CD4-positive, alpha-beta T cell treated with Interleukin-12 subunit alpha and Interleukin-12 subunit beta, for 1 hour (primary cell): Measurements from ENCODE around the gene BMPER.
"Not testable (repeated sequence)": the region's sequence is repeated elsewhere in the genome, so short reads cannot be mapped to it uniquely, and the experiment has no call there.

Source experiments
- DNase-seq: peaks from one replicate; pipeline ENCODE4 v3.0.0-alpha.2; 2020

Gene BMPER

DNA sequence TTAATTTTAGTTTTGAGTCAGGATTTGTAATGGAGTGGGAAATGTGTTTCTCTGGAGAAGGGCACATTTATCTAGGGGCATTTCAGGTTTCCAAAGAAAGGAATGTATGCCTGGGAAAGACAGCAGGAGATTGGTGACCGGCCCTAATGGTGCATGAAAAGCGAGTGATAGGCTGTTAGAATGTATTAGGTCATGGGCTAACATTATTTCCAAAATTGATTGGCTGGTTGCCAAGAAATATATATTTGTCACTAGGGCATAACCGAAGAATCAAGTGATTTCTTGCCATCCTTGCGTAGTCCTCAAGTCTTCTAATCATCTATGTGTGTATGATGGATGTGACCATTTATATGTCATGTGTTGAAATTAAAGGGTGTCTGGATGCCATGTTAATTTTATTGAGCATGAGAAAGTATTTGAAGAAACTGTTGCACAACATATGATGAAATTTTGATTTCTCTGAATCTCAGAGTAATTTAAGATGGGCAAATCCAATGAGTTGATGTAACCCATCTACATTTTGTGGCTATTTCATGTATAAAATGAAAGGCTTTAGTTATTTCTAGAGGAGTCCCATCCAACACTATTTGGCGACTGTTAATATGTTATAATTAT is 248.4 kb downstream of the BMPER start:
- DNase-seq: no peak

DNA sequence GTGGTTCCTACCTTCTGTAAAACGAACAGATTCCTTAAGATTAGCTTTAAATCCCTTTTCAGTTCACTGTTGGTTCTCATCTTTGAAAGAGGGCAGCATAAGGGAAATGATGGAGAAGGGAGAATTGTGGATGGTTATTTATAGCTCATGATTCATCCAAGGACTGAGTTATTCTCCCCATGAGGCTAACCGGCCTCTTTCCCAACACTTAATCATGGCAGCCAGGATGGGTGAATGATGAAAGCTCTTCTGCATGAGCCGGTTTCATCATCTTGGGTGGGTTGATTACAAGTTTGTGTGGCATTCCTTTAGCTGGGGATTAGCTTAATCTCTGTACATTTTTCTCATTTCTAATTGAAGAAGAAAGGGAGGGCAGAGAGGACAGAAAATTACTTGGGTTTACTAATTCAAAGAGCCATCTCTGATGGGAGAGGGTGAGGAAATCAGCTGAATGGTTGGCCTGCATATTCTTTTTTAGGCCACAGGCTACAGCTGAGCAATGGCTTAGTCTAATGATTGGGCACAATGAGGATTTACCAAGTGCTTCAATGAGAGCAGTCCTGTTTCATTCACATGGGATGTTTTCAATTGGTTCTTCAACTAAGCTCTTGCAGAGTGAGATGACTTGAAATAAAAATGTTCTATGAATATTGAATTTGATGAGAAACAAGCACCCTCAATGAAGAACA is 250.0 kb downstream of the BMPER start:
- DNase-seq: no peak

DNA sequence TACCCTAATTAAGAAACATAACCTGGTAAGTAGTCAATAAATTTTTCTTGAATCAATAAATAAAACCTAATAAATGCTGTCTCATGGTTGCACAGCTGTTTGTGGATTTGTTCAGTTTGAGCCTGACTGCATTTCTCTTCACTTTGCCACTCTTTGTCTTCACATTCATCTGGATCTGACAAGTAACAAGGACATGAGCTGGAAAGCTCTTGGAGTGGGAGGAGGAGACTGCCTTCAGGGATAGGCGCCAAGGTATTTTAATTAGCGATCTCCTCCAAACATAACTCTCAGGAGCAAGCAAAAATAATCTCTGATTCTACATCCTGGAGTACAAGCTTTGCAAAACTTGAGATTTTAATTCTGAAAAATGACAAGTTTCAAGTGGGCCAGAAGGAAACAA is 251.0 kb downstream of the BMPER start:
- DNase-seq: no peak

DNA sequence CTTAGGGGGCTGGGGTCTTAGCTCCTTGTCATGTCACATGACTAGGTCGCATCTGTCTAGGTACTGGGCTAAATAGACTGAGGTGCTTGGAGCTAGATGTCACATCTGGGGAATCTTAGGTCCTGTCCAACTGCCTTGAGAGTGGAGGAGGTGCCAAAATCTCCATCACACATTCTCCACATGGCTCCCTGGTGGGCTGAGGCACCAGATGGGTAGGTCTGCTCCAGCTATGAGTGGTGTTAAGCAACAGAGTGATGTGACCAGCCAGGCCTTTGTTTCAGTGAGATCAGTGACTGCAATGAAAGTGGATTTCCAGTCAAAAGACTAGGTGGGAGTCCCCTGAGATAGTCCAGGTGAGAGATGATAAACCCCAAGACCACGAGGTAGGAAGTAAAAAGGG is 251.8 kb downstream of the BMPER start:
- DNase-seq: no peak

DNA sequence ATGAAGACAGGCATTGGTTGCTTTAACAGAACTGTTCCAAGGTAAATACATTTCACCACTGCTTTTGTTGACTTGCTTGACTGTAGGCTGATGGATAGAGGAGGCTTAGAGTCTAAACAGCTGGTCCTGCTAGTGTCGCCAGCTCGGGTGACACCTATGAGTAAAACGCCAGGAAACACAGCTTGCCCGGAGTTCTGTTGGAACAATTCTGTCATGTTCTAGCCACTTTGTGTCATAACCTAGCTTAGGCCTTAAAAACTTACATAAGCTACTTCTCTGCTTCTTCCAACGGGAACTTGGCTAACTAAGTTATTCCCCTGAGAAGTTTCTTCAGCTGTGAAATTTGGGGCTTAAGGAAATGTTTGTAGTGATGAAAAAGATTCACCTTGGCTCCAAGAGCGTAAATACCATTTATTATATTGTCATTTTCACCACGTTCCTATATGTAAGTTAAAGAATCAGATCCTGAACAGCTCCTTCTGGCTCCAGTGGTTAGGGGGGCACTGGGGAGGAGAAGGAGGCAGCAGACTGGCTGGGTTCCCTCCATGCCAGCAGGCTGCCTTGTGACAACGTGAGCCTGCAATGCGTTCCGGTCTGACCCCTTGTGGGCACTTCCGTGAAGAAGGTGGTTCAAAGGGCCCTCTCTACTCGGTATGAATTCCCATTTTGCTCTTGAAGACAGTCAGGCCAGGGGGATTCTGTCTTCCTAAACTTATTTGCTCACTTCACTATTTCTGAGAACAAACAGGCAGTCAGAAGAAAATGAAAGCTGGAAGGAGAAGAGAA is 253.2 kb downstream of the BMPER start:
- DNase-seq: no peak

DNA sequence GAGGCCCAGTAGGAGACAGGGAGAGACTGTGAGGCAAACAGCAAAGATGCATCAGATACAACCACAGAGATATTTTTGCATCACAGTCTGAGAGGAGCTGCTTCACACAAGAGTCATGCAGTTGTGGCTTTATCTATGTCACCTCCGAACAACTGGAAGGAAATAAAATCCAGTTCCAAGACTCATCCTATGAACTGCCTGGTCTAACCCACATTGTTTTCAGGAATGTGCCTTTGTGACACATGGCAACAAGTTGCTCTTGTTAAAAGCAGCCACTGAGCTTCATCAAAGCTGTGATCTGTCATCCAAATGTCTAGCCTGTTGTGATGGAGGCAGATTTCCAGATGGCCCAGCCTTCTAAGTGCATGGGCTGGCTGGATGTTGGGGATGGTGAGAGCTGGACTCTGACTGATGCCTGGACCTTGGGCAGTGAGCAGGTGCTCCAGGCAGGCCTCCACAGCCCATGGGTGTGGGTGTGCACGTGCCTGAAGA is 255.0 kb downstream of the BMPER start:
- DNase-seq: no peak

DNA sequence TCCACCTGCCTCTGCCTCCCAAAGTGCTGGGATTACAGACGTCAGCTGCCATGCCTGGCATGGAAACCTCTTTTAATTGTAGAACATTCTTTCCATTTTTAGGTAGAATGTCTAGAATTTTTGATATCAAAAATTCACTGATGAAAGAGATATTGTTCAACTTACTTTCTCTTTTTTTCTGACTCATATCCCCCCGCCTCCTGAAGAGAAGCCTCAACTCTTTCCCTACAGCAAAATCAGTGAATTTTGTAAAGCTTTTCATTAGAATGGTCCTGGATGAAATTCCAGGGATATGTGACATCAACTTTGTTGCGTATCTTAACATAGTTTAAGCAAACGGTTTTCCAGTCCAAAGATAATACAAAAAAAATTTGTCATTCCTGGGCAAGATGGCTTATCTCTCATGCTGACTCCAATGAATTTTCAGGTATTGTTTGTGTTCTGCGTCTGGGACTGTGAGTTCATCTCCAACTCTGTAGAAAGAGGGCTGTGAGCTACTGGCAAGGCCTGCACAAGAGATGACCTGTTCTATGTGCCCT is 256.8 kb downstream of the BMPER start:
- no peak for DNase-seq

DNA sequence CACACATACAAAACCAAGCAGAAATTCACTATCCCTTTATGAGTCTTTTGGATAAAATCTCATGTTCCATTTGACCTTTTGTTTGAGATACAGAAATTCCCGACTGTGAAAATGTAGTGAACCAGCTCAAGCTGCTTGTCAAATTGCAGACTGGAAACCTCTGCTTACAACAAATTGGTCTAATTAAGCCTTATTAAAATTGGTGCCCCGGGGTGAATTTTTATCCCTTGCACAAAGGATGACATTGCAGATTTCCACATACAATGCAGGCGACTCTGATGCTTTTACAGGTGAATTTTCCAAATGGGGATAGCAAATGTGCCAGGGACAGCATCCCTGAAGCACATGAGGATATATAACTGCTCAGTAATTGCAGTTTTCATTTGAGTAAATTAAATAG is 257.3 kb downstream of the BMPER start:
- DNase-seq: no peak

DNA sequence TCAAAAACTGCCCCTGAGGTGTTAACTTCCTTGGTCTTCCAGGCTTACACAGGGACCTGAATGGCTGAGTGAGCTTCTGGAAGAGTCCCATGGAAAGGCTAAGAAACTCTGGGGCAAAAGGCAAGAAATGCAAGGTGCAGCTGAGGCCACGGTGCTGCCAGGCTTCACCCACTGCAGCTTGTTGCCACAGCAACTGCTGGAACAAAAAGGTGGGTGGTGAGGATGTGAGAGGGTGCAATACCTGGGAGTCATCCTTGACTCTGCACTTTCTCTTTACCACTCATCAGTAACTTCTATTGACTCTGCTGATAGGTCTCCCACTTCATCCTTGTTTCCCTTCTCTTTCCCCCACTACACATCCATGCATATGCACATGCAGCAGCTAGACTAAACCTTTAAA is 258.6 kb downstream of the BMPER start:
- no peak for DNase-seq

DNA sequence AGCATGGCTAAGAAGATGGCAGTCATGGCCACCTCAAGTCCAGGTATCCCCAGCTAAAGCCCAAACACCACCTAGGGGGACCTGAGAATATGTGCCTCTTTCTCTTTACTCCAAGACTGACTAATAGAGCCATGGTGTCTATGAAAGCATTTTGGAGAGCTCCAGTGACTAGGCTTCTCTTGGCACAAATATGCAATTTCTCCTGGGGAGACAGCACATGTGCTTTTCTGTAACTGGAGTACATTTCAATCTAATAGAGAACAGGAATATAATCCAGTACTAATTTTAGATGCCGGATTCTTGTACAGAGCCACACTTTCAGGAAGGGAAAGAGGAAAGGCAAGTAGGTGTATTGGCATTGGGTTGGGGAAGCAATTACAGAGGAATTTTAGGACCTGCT is 260.1 kb downstream of the BMPER start:
- no peak for DNase-seq

DNA sequence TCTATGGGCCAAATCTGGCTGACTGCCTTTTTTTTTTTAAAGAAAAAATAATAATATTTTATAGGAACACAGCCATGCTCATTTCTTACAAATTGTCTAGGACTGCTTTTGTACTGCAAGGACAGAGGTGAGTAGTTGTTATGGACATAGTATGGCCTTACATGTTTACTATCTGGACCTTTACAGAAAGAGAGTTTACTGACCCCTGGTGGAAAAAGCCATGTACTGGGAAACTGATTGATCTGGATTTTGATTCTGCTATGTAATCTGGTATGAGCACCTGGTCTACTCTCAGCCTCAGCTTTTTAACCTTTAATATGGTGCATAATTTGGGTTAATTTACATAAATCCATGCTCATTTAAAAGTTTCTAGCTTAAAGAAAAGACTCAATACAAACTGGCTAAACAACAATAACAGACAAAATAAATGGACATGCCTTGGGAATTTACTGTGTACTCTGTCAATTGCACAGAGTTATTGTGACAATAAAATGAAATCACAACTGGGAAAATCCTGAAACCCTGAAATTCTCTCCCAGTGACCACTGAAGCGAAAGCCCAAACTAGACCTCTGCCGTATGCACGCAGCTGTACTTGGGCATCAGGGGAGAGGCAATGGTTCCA is 260.7 kb downstream of the BMPER start:
- no peak for DNase-seq

DNA sequence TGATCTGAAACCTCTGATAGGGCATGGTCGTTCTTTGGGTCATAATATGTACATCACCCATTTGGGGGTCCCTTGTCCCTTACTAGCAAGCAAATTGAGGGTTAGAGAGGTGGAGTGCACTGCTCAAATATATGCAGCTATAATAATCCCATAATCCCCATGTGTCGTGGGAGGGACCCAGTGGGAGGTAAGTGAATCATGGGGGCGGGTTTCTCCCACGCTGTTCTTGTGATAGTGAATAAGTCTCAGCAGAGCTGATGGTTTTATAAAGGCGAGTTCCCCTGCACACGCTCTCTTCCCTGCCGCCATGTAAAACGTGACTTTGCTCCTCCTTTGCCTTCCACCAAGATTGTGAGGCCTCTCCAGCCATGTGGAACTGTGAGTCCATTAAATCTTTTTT is 262.7 kb downstream of the BMPER start:
- no peak for DNase-seq

DNA sequence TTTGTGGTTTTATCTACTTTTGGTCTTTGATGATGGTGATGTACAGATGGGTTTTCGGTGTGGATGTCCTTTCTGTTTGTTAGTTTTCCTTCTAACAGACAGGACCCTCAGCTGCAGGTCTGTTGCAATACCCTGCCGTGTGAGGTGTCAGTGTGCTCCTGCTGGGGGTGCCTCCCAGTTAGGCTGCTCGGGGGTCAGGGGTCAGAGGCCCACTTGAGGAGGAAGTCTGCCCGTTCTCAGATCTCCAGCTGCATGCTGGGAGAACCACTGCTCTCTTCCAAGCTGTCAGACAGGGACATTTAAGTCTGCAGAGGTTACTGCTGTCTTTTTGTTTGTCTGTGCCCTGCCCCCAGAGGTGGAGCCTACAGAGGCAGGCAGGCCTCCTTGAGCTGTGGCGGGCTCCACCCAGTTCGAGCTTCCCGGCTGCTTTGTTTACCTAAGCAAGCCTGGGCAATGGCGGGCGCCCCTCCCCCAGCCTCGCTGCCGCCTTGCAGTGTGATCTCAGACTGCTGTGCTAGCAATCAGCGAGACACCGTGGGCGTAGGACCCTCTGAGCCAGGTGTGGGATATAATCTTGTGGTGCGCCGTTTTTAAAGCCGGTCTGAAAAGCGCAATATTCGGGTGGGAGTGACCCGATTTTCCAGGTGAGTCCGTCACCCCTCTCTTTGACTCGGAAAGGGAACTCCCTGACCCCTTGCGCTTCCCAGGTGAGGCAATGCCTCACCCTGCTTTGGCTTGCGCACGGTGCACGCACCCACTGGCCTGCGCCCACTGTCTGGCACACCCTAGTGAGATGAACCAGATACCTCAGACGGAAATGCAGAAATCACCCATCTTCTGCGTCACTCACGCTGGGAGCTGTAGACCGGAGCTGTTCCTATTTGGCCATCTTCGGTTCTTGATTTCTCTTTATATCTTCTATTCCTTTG is 269.6 kb downstream of the BMPER start:
- not testable (repeated sequence) for DNase-seq

DNA sequence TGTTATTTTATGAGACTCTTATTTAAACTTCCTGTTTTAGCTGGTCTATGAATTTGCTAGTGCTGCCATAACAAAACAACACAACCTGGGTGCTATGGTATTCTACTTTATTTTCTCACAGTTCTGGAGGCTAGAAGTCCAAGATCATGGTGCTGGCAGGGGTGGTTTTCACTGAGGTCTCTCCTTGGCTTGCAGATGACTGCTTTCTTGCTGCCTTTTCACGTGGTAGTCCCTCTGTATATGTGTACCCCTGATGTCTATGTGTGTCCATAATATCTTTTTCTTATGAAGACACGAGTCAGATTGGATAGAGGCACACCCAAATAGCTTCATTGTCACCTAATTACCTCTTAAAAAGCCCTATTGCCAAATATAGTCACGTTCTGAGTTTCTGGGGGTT is 270.5 kb downstream of the BMPER start:
- DNase-seq: no peak

DNA sequence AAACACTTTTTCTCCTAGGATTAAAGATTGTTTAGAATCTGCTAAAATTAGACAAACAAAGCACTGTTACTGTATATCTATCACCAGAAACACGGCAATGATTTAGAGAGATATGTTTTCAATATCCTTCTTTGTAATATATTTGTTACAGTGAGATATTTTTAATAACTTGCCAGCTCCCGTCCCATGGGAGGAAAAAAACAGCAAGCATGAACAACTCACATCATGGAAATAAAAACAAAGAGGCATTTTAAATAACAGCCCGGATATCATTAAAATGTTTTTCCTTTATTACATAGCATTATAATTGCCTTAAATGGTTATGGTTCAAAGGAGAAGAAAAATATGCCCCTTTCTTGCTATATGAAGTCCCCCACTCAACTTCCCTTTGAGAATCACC is 272.1 kb downstream of the BMPER start:
- no peak for DNase-seq

DNA sequence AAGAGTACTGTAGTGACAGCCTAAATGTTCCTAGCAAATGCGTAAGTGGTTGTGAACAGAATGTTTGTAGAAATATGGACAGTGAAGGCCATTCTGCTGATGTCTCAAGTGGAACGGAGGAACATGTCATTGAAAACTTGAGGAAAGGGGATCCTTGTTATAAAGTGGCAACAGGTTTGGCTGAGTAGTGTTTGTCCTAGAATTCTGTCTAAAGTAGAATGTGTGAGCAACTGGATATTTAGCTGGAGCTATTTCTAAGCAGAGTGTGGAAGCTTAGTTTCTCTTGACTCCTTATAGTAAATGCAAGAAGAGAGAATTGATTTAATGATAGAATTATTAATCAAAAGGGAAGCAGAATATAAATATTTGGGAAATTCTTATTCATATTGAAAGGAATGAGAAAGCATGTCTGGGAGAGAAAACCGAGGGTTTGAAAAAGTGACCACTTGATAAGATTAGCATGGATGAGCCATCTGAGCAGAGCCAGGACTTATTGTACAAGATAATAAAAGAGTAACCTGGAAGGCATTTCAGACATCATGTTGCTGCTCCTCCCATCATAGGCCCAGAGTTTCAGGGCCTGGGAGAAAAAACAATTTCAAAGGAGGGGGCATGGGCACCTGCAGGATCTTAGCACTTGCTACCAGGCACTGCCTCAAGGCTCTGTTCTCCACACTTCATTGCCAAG is 276.1 kb downstream of the BMPER start:
- no peak for DNase-seq

DNA sequence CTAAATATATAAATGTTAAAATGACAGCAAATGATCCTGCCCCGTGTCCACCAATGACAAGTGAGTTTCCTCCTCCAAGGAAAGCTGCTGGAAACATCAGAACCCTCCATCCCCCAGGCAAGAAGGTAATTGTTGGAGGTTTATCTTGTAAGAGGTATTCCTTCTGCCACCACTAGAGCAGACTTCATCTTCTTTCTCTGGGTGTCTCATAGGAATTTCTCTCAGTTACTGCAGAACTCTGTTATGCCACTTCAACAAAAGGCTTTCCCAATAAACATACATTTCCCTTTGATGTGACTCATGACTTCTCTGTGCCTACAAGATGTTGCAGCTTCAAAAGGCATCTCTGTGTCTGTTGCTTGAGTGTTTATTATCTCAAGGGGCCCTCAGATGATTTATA is 279.1 kb downstream of the BMPER start:
- no peak for DNase-seq

DNA sequence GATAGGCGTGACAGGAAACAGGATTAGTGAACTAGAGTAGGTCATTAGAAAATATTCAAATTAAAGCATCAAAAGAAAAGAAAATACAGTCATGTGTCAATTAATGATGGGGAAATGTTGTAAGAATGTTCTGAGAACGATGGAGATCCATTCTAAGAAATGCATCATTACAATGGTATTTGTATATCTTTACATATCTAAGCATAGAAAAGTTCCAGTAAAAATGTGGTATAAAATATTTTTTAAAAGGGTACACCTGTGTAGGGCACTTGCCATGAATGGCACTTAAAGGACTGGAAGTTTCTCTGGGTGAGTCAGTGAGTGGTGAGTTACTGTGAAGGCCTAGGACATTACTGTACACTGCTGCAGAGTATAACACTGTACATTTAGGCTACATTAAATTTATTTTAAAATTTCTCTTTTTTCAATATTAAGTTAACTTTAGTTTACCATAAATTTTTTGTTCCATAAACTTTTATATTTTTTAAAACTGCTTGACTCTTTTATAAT is 282.5 kb downstream of the BMPER start:
- no peak for DNase-seq

DNA sequence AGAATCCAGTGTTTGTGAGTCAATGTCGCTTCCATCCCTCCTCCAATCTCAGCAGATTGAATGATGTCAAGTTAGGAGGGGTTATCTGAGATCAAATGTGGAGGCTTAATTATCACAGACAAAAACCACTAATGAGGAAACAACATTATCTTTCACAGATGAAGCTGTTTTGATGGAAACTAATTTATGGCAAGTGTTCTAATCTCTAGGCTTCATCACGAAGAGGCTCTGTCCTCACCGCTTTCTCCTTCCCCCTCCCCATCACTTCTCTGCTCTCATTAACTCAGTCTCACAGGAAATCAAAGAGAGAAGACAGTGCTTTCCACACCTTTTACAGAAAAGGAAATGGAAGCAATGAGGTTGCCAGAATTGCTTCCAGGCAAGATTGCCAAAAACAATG is 283.7 kb downstream of the BMPER start:
- DNase-seq: no peak

DNA sequence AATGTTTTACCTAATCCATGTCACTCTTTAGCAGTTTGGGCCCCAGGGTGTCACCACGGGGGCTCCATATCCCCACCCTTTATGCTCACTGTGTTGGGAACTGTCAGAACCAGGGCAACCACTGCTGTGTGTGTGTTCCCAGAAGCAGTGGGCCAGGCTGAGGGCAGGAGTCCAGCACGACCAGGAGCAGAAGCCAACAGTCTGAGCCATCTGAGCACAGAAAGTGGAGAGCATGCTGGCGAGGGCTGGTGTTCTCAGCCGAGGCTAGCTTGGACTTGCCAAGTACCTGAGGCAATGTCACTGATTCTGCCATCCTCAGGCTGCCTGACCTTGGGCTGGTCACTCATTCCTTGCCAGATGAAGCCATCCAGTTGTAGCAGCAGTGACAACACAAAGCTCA is 285.0 kb downstream of the BMPER start:
- no peak for DNase-seq

DNA sequence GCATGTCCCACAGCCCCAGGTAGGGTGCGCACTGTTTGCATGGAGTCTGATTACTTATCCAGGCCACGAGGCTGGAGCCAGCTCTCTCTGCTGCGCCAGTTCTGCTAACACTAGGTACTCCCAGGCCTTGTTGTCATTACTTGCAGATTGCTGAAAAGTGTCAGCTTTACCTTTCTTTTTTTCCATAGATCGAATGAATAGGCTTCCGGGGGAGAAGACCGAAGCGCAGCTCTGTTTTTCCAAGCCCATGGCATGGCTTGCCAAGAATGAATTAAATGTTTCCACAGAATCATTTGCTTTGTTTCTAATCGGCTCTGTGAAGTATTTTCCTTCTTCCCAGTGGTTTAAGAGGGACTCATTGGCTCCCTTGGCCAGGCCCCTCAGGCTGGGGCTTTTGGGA is 285.8 kb downstream of the BMPER start:
- DNase-seq: no peak
